Lung (tissue), 12 donors: ENCODE measurements around the gene RAD17. TPM values are rescaled to one million over a fixed set of nuclear protein-coding genes. Genes with fewer than 3 reads are reported as not detected.

Source experiments
- ATAC-seq: fragments of 200-7000 bp; cut with Tn5 transposase; one replicate; pipeline ENCODE4 v1.9.1; 2020; ENCODE audit warnings: moderate number of reproducible peaks; ENCODE audit not compliant: insufficient read depth, low FRiP score
- DNase-seq, 3 donors: peaks; one replicate each; pipeline ENCODE4 v3.0.0-alpha.2; 2013 to 2017
- H3K27ac ChIP-seq, 2 donors: one replicate each; pipeline ENCODE4 v1.5.1; 2013; ENCODE audit warnings: mild to moderate bottlenecking in 2 of 2, moderate library complexity in 2 of 2, control low read depth in 1 of 2, inconsistent platforms in 1 of 2, low read depth in 1 of 2, low read length in 1 of 2
- H3K27me3 ChIP-seq, 3 donors: one replicate each; pipeline ENCODE4 v1.5.1; 2013; ENCODE audit warnings: low read length in 2 of 3; ENCODE audit not compliant: control insufficient read depth in 3 of 3, insufficient read depth in 3 of 3
- H3K36me3 ChIP-seq, 4 donors: one replicate each; pipeline ENCODE4 v1.5.1; 2013; ENCODE audit warnings: low read length in 4 of 4, mild to moderate bottlenecking in 1 of 4, moderate library complexity in 1 of 4; ENCODE audit not compliant: control insufficient read depth in 4 of 4, insufficient read depth in 4 of 4
- H3K4me1 ChIP-seq, 5 donors: one replicate each; pipeline ENCODE4 v1.5.1; 2013; ENCODE audit warnings: low read length in 5 of 5, mild to moderate bottlenecking in 2 of 5, moderate library complexity in 1 of 5; ENCODE audit not compliant: control insufficient read depth in 5 of 5, insufficient read depth in 5 of 5
- H3K4me3 ChIP-seq: one replicate; pipeline ENCODE4 v1.5.1; 2013; ENCODE audit warnings: mild to moderate bottlenecking, control low read depth, moderate library complexity
- H3K9ac ChIP-seq, 2 donors: one replicate each; pipeline ENCODE4 v1.5.1; 2013; ENCODE audit warnings: low read length in 2 of 2, control low read depth in 1 of 2; ENCODE audit not compliant: insufficient read depth in 1 of 2
- H3K9me3 ChIP-seq, 4 donors: one replicate each; pipeline ENCODE4 v1.5.1; 2013; ENCODE audit warnings: low read length in 3 of 4, mild to moderate bottlenecking in 1 of 4, moderate library complexity in 1 of 4; ENCODE audit not compliant: control insufficient read depth in 4 of 4, insufficient read depth in 3 of 4
- WGBS, 2 donors: extraction: QIAGEN DNeasy Blood & Tissue Kit; methylation state at CpG; one replicate each; pipeline ENCODE4 v1.1.7; 2013; 5-methylcytosine and 5-hydroxymethylcytosine counted together
- polyA plus RNA-seq, 2 donors: library from polyadenylated mRNA; stranded (reverse); fragments of 200-250 nt; gene quantifications; one replicate each; pipeline ENCODE4 v1.2.1, GENCODE V29; 2013
- total RNA-seq, 2 donors: library from RNA; depleted of rRNA in 1 of 2; stranded (reverse); fragments of >200 nt in 1 of 2; gene quantifications; one replicate each; pipeline ENCODE4 v1.2.1, GENCODE V29; 2014 to 2021
- TF ChIP-seq, protein P1 (sequence below): IDR thresholded peaks from 2 replicates; pipeline ENCODE4 v1.5.1; 2012; ENCODE audit warnings: mild to moderate bottlenecking; ENCODE audit errors: control extremely low read depth, extremely low read depth
- donor health status: control.
- donor health status: control.
- donor health status: Bipolar disorder and iron deficiency.
- donor health status: healthy.
- donor health status: DM: yes; HTN: yes; CAD: no.

The RAD17 gene
- total and polyA plus RNA-seq, 4 donors: 10.0 to 39.8 (median 14.7) TPM

DNA sequence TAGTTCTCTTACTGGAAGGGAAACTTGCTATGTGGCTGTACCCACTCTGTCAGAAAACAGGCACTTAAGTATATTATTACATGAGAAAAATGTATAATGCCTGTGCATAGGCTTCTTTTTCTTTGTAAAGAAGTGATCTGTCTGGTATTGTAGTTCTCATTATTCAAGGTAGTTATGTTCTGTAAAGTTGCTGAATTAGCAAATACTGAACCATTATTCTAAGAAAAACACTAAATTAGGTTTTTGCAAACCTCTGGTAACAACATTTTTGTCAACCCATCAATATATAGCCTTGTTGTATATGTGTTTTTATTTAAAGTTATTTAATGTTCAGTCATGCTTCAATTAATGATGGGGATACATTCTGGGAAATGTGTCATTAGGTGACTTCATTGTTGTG, 8.8 kb downstream of the RAD17 start:
- Histone ChIP-seq H3K36me3 (peaks cover 0 to 17% (median 15%) of the 10 kb centered on the region in 4 donors), H3K4me1 (no peaks in the 10 kb centered on the region), H3K9me3 (no peaks in the 10 kb centered on the region), H3K4me3 (no peak overlapping the region), H3K9ac (no peak overlapping the region), H3K27me3 (no peaks in the 10 kb centered on the region), H3K27ac (no peak overlapping the region)
- TF ChIP-seq, protein P1, sequence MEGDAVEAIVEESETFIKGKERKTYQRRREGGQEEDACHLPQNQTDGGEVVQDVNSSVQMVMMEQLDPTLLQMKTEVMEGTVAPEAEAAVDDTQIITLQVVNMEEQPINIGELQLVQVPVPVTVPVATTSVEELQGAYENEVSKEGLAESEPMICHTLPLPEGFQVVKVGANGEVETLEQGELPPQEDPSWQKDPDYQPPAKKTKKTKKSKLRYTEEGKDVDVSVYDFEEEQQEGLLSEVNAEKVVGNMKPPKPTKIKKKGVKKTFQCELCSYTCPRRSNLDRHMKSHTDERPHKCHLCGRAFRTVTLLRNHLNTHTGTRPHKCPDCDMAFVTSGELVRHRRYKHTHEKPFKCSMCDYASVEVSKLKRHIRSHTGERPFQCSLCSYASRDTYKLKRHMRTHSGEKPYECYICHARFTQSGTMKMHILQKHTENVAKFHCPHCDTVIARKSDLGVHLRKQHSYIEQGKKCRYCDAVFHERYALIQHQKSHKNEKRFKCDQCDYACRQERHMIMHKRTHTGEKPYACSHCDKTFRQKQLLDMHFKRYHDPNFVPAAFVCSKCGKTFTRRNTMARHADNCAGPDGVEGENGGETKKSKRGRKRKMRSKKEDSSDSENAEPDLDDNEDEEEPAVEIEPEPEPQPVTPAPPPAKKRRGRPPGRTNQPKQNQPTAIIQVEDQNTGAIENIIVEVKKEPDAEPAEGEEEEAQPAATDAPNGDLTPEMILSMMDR: no peak
- ATAC-seq (no peak), DNase-seq (no peak)

DNA sequence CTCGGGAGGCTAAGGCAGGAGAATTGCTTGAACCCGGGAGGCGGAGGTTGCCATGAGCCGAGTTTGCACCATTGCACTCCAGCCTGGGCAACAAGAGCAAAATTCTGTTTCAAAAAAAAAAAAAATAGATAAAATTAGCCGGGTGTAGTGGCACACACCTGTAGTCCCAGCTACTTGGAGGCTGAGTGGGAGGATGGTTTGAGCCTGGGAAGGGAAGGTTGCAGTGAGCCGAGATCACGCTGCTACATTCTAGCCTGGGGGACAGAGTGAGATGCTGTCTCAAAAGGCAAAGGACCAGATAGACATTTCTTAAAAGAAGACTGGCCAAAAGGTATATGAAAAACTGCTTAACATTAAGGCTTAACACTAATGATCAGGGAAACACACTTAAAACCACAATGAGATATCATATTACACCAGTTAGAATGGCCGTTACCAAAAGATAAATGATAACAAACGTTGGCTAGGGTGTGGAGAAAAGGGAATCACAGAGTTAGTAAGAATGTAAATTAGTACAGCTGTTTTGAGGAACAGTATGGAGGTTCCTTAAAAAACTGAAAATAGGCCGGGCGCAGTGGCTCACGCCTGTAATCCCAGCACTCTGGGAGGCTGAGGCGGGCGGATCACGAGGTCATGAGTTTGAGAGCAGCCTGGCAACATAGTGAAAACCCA, 35.2 kb downstream of the RAD17 start:
- WGBS, 2 donors: 79 to 90% methylated on average over 15 of the region's 15 CpGs
- no peak for DNase-seq
- no peak overlapping the region for H3K27ac ChIP-seq
- H3K4me1 ChIP-seq: no peaks in the 10 kb centered on the region
- peaks cover 12 to 30% (median 20%) of the 10 kb centered on the region in 4 donors for H3K36me3 ChIP-seq
- no peak overlapping the region for H3K4me3 ChIP-seq
- no peak for ATAC-seq
- TF ChIP-seq, protein P1: no peak
- no peak overlapping the region for H3K9ac ChIP-seq
- H3K27me3 ChIP-seq: no peaks in the 10 kb centered on the region
- H3K9me3 ChIP-seq: peaks cover 0 to 2% (median 0%) of the 10 kb centered on the region in 4 donors

DNA sequence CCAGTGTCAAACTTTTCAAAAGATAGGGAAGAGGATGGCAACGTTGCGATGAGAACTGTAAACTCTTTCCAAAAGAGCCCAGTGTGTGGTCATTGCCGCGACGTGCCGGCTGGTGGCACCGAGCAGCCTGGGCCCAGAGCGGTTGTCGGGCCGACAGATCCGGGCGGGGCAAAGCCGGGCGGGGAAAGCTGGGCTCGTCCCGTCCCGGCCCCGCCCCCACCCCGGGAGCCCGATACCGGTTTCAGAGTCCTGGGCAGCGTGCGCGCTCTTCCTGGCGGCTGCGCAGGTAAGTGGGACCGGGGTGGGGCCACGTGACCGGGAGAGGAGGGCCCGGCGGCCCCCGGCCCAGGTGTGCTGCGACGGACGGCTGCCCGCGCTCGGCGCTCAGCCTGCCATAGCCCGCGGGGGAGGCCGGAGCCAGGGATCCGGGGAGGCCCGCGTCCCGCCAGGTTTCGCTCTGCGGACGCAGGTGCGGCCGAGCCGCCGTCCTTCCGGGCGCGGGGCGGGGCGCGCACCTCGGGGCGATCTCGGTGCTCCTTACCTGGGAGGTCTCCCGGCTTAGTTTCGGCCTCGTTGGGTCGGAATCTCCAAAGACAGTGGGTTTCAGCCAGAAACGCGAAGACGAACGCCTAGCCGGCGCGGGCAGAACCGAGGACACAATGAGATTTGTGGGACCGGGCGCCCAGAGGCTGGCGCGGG, 45.4 kb downstream of the RAD17 start, which contains the start of gene MARVELD2:
TSS of gene MARVELD2 (plus strand) at position 232 of the 699 bp plus-strand sequence. CDS start 4,270 bp downstream, outside the sequence.
- Histone ChIP-seq H3K9ac (peak within 1 kb of the TSS; percentile 71 to 72), H3K9me3 (no peaks in the 10 kb centered on the region), H3K4me3 (peak within 1 kb of the TSS; percentile 69), H3K4me1 (peaks cover 0 to 3% (median 0%) of the 10 kb centered on the region in 5 donors), H3K36me3 (peaks cover 1 to 13% (median 7%) of the 10 kb centered on the region in 4 donors), H3K27ac (peak within 1 kb of the TSS in 1 of 2 donors; percentile 89), H3K27me3 (no peaks in the 10 kb centered on the region)
- ATAC-seq (peak; percentile 98), DNase-seq (peak; percentile 71 to 84 (median 82))
- TF ChIP-seq, protein P1: peak; percentile 27
- WGBS, 2 donors: 6 to 9% methylated on average over 53 to 78 of the region's 78 CpGs
